22Rv1 (cell line): ENCODE results near the gene F5.

Experiments used
- H3K27ac ChIP-seq: fragments of 450-650 bp; 2 replicates; pipeline ENCODE4 v1.5.1; 2017
- ZFX ChIP-seq: fragments of 450-650 bp; IDR thresholded peaks from 2 replicates; pipeline ENCODE4 v1.6.1; 2017; ENCODE audit warnings: antibody characterized with exemption, borderline replicate concordance
- TF ChIP-seq, protein P1 (sequence below): fragments of 450-650 bp; IDR thresholded peaks from 2 replicates; pipeline ENCODE4 v1.5.1; 2017; ENCODE audit warnings: mild to moderate bottlenecking

The F5 gene

DNA sequence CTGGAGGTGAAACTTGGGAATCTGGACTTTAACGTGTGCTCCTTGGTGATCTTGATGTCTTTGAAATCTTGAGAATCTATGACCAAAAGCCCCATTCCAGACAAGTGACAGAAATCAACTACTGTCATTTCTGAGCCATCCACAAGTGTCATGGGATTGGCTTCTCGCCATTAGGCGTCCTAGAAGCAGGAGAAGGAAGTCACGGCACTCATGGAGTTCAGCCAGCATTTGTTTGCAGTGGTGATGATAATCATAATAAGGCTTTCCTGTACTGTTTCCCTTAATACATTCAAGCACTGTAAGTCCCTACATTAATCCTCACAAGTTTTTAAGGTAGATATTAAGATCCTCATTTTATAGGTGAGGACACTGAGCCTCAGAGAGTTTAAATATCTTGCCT lies 11.9 kb downstream of the F5 start:
- TF ChIP-seq, protein P1, sequence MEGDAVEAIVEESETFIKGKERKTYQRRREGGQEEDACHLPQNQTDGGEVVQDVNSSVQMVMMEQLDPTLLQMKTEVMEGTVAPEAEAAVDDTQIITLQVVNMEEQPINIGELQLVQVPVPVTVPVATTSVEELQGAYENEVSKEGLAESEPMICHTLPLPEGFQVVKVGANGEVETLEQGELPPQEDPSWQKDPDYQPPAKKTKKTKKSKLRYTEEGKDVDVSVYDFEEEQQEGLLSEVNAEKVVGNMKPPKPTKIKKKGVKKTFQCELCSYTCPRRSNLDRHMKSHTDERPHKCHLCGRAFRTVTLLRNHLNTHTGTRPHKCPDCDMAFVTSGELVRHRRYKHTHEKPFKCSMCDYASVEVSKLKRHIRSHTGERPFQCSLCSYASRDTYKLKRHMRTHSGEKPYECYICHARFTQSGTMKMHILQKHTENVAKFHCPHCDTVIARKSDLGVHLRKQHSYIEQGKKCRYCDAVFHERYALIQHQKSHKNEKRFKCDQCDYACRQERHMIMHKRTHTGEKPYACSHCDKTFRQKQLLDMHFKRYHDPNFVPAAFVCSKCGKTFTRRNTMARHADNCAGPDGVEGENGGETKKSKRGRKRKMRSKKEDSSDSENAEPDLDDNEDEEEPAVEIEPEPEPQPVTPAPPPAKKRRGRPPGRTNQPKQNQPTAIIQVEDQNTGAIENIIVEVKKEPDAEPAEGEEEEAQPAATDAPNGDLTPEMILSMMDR: no peak
- no peak for TF ChIP-seq ZFX
- H3K27ac ChIP-seq: no peak overlapping the region

DNA sequence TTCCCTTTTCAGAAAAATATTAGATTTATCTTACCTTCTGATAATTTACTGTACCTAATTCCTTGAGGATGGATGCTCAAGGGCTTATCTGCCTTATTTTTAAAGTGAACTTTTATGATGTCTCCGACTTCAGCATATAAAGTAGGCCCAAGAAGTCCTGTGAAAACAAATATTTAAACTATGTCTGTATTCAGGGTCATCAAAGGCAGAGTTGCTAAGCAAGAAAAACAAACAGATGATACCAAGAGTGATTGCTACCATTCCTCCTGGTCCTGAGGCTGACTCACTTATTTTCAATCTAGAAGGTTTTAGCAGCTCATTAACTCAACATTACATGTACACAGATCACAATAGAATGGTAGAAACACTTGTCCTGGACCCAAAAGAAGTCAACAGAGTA lies 14.1 kb downstream of the F5 start:
- H3K27ac ChIP-seq: peak overlapping the region; percentile 74
- no peak for TF ChIP-seq ZFX
- TF ChIP-seq, protein P1: no peak

DNA sequence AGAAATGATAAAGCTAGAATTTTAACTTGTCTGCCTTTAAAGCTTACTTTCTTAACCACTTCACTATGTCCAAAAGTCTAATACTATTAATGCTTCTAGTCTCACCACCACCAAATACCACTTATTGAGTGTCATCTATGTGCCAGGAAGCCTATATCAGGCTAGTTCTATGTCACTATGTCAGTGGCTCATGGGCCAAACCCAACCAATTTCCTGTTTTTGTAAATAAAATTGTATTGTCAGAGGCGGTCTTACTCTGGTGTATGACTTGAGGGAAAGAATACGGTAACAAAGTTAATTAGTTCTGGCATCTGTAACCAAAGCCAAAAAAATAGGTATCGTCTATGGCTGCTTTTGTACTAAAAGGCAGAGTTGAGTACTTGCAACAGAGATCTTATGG lies 14.8 kb downstream of the F5 start:
- TF ChIP-seq, protein P1: no peak
- TF ChIP-seq ZFX: no peak
- peak overlapping the region; percentile 74 for H3K27ac ChIP-seq

DNA sequence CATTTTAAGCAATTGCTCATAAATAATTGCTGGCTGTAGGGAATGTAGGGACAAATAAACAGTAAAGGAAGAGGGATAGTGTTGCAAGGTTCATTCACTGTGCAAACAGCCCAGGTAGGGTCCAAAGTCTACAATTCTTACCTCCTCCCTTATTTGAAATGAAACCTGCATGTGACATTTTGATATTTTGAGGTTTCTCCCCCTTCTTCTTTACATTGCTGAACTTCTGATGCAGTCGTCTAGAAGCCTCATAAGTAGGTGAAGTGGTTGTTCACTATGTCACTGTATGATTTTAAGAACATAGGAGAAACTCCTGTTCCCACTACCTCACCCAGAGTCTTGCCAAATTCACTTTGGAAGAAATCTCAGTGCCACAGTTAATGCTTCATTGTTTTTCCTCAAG lies 16.1 kb downstream of the F5 start:
- TF ChIP-seq, protein P1: no peak
- no peak for TF ChIP-seq ZFX
- peak overlapping the region; percentile 74 for H3K27ac ChIP-seq

DNA sequence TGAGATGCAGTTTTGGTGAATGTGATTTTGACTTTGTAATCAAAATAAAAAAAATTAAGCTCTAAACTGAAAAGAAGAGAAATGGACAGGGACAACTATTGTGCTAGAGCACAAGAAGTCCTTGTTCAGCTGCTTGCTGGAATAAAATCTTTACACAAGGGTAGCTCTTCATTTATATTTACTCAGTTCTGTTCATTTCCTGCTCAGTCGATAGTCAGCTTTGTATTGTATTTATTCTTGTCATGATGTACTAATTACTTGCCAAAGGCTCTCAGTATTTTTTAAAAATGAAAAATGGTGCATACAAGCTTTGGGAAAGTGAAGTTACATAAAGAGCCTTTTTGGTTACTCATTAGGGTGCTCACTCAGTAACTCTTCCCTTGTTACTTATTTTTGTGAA lies 17.8 kb downstream of the F5 start:
- H3K27ac ChIP-seq: peak overlapping the region; percentile 74

DNA sequence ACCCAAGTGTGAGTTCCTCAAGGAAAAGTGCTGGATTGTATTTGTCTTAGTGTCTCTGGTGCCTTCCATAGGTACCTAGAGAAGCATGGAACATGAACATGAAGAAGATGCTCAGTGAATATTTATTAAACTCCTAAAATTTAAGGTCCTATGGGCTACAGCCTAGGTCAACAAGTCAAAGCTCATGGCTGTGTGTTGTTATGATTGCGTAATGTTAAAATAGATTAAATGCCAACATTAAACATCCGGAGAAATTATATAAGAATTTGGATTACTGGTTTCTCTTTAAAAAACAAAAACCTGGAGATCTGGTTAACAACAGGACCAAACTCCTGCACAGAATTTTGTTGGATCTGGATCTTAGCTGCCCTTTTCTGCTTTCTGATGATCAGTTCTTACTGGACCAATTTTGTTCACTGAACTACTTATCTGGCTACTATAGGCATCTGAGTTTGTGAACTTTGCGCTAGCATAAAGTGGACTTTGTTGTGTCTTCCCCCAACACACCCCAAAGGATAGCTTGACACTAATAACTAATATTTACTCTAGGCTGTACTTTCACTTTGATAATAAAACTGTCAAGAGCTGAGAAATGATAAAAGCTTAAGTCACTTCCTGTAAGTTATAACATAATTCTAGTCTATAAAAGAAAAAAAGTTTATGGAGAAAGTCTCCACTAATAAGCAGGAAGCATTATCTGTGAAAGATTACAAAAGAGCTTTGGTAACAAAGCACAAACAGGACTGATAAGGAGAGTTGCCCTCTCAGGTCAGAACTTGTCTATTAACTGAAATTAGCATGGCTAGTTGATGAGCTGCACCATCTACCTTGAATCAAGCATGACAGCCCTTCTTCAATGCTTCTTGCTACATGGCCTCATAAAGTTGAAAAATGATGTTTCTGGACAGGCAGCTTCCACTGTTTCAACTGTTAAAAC lies 20.7 kb downstream of the F5 start:
- TF ChIP-seq, protein P1: no peak
- TF ChIP-seq ZFX: no peak
- no peak overlapping the region for H3K27ac ChIP-seq

More for the DNA sequence above, 17.8 kb downstream of the F5 start:
- TF ChIP-seq, protein P1: no peak
- no peak for TF ChIP-seq ZFX

DNA sequence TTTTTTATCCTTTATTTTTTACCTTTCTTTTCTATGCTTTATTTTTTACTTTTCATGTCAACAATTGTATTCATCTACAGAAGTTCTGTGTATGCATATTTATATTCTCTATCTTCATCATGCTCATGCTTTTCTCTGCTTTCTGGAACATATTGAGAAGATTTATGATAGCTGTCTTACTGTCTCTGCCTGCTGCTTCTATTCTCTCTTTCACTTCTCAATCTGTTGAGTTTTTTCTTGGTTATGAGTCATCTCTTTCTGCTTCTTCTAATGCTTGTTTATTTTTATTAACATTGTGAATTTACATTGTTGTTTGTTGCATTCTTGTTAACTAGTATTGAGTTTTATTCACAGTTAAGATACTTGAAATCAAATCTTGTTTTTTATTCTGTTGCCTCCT lies 22.6 kb downstream of the F5 start:
- H3K27ac ChIP-seq: no peak overlapping the region
- TF ChIP-seq ZFX: no peak
- TF ChIP-seq, protein P1: no peak
